ENCODE results near the gene PTGS2.
A peak's percentile ranks its signal among the peaks of the same experiment; 100 is the strongest.

The PTGS2 gene

DNA sequence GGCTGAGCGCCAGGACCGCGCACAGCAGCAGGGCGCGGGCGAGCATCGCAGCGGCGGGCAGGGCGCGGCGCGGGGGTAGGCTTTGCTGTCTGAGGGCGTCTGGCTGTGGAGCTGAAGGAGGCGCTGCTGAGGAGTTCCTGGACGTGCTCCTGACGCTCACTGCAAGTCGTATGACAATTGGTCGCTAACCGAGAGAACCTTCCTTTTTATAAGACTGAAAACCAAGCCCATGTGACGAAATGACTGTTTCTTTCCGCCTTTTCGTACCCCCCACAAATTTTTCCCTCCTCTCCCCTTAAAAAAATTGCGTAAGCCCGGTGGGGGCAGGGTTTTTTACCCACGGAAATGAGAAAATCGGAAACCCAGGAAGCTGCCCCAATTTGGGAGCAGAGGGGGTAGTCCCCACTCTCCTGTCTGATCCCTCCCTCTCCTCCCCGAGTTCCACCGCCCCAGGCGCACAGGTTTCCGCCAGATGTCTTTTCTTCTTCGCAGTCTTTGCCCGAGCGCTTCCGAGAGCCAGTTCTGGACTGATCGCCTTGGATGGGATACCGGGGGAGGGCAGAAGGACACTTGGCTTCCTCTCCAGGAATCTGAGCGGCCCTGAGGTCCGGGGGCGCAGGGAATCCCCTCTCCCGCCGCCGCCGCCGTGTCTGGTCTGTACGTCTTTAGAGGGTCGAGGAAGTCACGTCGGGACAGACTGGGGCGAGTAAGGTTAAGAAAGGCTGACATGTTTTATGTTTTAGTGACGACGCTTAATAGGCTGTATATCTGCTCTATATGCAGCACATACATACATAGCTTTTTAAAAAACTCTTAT is at the start of gene PTGS2:
Gene PTGS2 (minus strand): TSS at position 179 of the 817 bp plus-strand sequence. CDS start 133 bp downstream, at position 46.
- DNase-seq: peak; percentile 30

DNA sequence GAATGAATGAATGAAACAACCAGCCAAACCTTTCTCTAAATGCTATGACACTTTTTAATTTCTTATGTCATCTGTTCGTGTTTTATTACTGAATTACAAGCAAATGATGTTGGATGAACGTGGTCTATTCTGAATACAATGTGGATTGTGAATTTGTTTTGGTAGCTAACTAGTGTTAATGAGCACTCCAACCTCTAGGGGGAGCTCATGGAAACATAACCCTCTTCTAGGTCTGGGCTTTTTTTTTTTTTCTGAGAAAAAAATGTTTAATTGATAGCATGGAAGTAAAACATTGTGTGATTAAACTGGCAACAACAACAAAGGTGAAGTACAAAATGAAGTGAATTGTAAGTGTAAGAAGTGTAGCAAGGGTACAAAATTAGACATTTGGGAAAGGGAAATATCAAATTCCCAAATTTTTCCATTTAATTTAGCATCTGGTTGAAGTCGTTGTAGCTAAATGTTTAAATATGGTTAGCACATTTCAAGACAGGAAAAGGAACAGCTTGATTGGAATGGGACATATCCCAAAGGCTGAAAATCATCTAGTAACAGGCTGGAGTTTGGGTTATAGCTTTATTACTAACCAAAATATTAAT is 42.6 kb upstream of the PTGS2 start:
- no peak for DNase-seq

DNA sequence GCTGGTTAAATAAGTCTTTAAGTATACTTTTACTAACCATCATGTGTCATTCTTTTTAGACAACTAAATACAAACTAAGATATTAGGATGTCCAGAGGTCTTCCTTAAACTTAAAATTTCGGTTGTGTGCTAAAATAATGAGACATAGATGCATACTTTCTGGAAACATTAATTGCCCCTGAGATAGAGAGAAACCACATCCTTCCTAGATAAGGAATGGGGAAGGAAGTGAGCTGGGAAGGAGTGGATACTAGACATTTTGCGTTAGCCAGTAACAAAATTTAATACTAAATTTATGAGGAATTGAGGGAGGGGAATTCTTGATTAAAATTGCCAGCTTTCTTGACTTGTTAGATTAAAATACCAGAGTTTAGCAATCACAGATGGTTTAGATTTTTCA is 37.1 kb upstream of the PTGS2 start:
- DNase-seq: no peak

DNA sequence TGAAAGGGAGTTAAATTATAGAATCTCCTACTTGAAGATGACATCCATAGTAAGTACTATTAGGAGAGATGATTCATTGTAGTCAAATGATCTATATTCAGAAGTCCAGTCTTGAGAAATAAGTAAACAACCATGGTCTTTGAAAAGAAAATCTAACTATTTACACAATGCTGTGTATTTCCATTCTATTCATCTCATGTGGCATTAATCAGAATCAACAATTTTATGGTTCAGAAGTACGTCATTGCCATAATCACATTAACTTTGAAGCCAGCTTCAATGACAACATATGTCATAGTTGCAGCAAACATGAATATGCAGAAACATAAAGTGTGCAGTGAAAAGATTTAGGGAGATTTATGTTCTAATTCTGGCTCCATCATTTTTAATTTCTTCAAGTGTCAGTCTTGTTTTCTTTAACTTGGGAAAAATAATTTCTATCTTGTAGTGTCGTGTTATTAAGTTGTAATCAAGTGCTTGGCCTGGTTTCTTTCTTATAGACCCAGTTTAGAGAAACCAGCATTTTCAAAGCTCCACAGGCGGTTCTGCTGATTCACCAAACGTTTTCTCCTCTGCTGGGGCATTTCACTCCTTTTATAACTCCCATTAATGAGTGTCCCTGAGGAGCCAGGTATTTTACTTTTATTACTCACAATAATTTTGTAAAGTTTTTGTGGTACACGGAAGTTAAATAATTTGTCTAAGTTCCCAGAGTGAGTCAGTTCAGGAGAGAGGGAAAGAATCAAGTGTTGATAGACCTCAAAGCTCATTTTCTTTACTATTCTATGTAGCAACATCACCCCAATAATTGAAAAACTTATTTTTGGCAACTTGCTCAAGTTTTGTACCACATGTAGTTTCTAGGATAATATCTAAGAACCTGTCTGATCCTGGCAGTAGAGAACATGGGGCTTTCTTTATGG is 35.9 kb upstream of the PTGS2 start:
- DNase-seq: no peak

DNA sequence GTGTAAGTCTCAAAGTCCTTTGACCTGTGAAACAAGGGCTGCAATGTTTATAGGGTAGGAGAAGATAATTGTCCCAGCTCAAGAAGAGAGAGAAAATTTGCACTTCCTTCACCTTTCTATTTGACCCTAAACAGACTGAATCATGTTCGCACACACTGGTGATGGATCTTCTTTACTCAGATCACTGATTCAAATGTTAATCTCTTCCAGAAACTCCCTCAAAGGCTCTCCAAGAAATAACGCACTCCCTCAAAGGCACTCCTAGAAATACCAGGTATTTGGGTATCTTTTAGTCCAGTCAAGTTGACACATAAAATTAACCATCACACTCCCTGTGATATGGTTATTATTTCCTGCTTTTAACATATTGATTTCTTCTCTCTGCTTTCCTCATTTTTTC is 30.5 kb upstream of the PTGS2 start:
- no peak for DNase-seq

DNA sequence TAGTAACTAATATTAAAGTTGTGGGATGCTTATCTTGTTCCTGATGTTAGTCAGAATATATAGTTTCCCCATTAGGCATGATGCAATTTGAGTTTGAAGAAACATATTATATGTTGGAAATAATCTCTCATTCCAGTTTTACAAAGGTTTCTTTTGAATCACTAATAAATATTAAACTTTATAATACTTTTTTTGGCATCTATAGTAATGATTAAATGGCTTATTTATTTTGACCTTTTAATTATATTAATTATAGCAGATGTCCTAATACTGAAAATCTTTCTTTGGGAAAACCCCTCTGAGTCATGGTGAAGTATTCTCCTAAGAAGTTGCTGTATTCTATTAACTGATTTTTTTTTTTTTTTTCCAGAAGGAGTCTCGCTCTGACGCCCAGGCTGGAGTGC is 28.5 kb upstream of the PTGS2 start:
- DNase-seq: no peak

DNA sequence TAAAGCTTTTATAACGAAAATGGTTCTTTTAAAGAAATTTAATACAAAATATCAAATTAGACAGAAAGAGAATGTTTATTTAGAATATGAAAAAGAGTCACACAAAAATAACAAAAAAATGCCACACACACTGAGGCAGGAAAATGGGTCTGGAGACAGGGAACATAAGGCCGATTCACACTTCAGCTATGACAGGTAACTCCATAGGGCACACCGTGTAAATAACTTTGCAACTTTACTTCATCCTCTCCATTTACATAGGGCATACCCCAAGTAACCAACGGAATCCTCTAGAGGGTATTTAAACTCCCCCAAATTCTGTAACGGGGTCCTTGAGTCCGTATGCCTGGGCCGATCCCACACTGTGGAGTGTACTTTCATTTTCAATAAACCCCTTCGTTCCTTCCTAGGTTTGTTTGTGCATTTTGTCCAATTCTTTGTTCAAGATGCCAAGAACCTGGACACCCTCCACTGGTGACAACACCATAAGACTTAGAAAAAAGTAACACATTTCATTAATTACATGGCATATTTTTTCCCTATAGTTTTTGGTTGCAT is 23.1 kb upstream of the PTGS2 start:
- no peak for DNase-seq

DNA sequence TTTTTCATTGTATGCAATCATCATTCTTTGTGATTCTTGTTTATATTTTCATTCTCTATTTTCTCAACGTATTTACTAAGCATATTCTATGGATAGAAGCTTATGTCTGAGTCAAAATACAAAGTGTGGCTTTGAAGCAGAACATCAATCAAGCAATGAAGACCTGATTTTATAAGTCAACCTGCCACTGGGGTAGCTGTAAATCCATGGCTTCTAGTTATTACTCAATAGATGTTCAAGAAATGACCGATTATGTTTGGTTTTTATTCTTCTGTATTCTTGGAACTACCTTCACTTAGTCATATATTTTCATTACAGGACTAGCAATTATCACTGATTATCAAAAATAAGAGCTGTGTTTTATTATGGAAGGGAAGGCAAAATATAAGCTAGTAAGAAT is 20.5 kb upstream of the PTGS2 start:
- DNase-seq: no peak

DNA sequence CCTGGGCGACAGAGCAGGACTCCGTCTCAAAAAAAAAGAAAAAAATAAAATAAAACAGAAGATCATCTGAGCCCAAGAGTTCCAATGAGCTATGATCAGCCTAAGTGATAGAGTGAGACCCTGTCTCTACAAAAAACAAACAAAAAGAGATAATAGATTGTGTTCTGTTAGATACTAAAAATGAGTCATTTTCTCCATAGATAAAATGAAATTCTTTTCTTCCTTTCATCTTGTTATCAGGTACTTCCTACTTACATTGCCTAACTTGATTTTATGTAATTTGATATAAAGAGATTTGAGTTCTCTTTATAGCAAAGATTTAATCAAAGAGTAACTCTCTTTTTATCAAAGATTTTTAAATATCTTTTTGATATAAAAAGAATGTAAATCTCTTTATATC is 19.3 kb upstream of the PTGS2 start:
- DNase-seq: no peak

DNA sequence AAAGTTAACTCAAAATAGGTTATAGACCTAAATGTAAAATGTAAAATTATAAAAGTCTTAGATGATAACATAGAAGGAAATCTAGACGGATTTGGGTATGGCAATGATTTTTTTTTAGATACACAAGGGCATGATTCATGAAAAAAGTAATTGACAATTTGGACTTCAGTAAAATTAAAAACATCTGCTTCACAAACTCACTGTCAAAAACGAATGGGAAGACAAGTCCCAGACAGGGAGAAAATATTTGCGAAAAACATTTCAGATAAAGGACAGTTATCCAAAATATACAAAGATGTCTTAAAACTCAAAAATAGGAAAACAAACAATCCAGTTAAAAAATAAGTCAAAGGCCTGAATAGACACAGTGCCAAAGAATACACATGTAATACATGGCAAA is 9.7 kb upstream of the PTGS2 start:
- no peak for DNase-seq

DNA sequence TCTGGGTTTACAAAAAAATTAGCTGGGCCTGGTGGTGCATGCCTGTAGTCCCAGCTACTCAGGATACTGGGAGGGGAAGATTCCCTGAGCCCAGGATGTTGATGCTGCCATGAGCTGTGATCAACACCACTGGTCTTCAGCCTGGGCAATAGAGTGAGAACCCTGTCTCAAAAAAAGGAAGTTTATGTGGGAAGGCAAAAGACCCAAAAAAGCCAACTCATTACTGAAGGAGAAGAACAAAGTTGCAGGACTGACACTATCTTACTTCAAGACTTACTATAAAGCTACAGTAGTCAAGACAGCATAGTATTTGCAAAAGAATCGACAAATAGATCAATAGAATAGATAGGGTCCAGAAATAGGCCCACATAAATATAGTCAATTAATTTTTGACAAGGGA is 9.2 kb upstream of the PTGS2 start:
- DNase-seq: no peak

DNA sequence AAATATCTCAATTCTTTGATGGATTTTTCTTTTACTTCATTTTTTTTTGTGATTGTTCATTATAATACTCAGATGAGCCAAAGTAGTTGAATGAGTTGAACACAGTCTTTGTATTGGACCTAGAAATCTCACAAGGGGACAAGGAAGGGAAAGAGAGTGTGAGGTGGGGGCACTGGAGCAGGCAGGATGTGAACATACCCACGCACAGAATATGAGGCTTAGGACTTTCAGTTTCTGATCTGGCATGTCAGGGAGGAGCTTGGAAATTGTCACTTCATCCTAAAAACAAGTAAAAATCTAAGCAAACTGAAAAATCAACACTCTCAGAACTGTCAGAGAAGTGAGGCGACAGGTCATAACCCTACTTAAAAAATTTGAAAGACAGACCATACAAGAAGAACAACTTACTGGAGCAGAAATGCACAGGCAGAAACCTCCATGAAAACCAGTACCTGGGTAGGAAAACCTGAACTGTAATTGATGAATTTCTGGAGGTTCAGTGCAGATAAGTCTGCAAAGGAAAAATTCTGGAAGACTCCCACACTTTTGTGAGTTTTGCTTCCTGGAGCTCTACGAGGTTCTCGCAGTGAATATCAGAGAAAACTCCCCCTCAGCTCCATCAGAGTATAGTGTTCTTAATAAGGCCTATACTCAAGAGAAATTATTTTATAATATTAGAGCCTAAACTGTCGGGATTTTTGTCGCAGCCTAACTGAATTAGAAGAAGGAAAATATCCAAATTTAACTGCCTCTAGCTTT is 3.6 kb upstream of the PTGS2 start:
- no peak for DNase-seq

DNA sequence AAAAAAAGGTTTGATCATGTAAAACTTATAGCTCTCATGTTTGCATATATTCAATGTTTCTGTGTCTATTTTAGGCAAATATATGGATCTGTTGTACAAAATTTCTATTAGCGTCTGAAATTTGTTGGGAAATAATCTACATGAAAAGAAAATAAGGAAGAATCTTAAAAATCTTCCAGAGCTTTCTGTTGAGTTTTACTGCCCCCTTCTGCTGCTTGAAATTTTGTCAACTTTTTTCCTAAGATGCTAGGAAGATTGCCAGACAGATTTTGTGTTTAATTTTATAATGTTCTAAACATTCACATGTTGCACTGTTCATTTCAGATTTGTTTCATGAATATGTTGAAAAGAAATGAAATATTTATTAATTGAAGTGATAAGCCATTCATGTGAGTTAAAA is 2.5 kb upstream of the PTGS2 start:
- DNase-seq: no peak

DNA sequence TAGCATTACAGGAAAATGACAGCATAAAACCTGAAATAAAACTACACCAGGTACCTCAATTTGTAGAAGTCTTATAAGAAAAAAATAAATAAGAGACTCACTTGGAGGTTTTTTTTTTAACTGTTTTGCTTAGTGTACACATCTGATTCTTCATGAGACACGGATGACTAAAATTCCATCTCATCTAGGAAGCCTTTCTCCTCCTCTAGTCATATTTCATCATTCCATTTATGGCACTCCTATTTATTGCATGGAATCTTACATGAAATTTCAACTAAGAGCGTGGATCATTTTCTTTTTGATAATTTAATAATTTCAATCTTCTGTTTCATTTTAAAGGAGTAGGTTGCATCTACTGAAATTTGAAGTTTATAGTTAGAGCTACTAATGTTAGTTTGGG is 1.6 kb upstream of the PTGS2 start:
- DNase-seq: no peak

DNA sequence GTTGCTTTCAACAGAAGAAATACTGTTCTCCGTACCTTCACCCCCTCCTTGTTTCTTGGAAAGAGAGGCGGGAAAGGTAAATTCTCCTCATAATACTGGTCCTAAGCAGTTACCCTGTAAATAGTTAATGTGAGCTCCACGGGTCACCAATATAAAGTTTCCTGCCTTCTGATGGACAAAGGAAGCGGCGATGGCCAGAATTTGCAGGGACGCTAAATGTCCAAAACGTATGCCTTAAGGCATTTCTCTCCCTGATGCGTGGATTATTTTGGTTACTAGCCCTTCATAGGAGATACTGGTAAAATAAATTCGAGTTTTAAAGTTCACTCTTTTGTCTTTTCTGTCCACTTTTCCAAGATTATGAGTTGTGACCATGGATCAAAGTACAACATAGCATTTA is 898 bp upstream of the PTGS2 start:
- no peak for DNase-seq

DNA sequence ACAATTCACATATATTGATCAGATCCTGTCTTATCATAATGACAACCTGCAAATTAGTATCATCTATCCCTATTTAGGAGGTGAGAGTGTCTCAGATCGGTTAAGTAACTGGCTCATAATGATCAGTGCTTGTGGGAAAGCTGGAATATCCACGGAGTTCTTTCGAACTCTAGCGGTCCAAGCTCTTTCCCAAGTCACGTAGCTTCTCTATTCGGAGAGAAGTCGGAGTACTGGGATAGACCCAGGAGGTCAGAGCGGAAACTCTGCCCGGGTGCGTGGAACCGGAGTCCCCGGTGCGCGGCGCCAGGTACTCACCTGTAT is 339 bp downstream of the PTGS2 start:
- no peak for DNase-seq

DNA sequence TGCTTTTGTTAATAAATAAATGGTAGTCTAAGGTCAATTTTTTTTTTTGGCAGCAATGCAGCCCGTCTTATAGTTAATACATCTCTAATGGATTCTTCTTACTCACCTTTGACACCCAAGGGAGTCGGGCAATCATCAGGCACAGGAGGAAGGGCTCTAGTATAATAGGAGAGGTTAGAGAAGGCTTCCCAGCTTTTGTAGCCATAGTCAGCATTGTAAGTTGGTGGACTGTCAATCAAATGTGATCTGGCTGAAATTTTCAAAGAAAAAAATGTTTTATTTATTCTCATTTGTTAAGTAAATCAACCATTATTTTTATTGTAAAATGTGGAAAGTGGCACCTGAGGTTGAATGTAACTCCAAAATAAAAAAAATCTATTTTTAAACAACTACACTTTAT is 2.1 kb downstream of the PTGS2 start:
- no peak for DNase-seq

DNA sequence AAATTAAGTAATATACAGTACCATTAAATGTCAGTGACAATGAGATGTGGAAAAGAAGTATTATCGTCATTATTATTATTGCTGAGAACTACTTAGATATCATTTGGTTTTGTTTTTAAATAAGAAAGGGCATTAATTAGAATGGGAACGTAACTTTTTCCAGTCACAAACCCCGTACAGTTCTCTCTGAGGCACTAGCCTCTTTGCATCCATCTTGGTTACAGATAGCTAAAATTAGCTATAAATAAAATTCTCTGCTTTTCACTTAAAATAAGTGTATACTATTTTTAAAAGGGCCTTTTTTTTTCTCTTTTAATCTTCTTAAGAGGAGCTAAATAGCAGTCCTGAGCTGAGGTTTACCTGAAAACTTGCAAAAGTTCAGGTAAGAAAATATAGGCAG is 7.6 kb downstream of the PTGS2 start:
- no peak for DNase-seq

DNA sequence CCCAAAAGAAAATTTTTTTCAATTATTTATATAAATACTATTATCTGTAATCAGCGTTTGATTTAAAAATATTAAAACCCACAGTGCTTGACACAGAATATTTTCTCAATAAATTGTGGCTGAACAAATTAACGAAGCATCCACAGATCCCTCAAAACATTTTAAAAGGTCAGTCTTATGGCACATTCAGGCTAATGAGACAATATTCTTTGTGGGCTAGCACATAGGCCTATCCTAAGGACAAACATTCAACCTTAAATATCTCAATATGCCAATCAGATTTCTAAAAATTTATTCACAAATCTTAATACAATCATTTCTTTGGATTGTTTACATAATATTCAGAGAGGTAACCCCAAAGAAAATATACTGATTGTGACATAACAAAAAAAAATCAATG is 8.1 kb downstream of the PTGS2 start:
- DNase-seq: no peak

DNA sequence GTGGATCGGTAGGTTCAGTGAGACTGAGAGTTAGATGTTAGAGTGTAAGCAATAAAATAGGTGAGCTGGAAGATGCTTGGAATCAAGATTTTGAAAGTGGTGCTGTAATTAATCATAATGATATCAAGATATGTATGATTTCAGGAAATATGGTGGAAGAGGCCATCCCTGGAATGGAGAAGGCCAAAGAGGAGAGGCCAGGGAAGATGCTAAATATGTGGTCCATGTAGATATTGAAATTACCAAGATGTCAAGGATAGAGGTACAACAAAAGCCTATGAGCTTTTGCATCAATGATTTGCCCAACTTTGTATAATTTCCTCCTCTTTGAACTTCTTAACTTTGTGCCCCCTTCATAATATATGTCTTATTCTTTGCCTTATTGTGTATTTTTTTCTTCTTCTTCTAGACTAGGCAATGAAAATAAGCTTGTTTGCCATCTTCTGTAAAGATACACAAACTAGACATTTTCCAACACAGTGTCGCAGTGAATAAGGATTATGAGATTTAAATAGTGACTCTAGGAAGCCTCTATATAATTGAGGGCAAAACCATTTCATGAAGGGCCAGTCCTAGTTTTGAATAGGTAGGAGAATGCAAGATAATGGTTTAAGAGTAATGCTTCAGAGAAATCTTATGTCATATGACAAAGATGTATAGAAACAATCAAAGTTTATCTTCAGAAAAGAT is 8.9 kb downstream of the PTGS2 start:
- no peak for DNase-seq

DNA sequence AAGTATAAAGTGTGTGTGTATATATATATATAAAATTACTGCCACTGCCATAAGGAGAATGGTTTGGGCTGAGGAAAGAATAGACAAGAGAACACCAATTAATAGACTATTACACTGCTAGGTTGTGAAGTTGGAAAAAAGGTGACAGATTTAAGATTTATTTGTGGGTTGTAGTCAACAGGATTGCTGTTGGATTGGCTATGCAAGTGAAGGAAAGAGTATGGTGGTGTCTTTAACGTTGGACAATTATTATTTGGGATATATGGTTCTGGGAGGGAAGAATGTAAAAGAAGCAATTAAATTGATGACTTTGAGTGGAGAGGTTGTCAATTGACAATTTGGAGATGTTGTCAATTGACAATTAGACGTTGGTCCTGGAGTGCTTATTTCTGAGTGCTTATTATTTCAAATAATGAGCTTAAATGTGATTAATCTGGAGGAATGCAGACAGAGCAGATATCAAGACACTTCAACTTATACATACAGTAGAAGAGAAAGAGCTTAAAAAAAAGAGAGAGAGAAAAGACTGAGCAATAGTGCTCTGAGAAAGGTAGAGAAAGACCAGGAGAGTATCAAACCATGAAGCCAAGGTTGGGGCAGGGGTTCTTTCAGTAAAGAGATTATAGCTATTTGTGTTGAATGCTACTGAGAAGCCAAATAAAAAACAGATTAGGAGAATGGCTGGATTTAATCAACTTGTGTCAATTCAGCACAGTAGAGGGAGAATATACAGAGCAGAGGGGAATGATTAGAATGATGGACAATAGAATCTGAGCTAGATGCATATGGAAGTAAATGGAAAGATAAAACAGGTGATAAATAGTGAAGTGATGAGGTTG is 9.7 kb downstream of the PTGS2 start:
- DNase-seq: no peak

All from activated CD4-positive, CD25-positive, alpha-beta regulatory T cell treated with anti-CD3 and anti-CD28 coated beads, Interleukin-2, amount 50 U/mL, for 72 hours (primary cell).